Activated CD8-positive, alpha-beta T cell treated with anti-CD3 and anti-CD28 coated beads, Interleukin-2, amount 10 ng/mL, durations not matched to agents 7 days and 5 days (primary cell): ENCODE measurements around the gene RAD52. TPM values are rescaled to one million over a fixed set of nuclear protein-coding genes. Genes with fewer than 3 reads are reported as not detected.

Experiments
- ATAC-seq: fragments of 150-1000 bp; cut with Tn5 transposase; one replicate; pipeline ENCODE4 v1.10.0; 2021; ENCODE audit warnings: moderate library complexity
- CTCF ChIA-PET: fragments of 350-600 bp; sonication (Branson Sonifier 250); formaldehyde crosslinking; loops from one replicate; lab custom pipeline; 2021; ENCODE audit warnings: antibody characterized with exemption; lab: Charles Lee
- POLR2A ChIA-PET: fragments of 350-600 bp; sonication (Branson Sonifier 250); formaldehyde crosslinking; loops from one replicate; lab custom pipeline; 2021; ENCODE audit warnings: antibody characterized with exemption; lab: Charles Lee
- DNase-seq: peaks from one replicate; pipeline ENCODE4 v3.0.0-alpha.2; 2020
- H3K27ac Mint-ChIP-seq: one replicate; pipeline ENCODE4 v1.8.0; 2021; ENCODE audit warnings: mild to moderate bottlenecking, mixed read lengths
- H3K27me3 Mint-ChIP-seq: one replicate; pipeline ENCODE4 v1.8.0; 2021; ENCODE audit warnings: low read depth, mixed read lengths
- H3K36me3 Mint-ChIP-seq: one replicate; pipeline ENCODE4 v1.8.0; 2021; ENCODE audit warnings: low read depth, mixed read lengths
- H3K4me1 Mint-ChIP-seq: one replicate; pipeline ENCODE4 v1.8.0; 2021; ENCODE audit warnings: low read depth, mixed read lengths
- H3K4me3 Mint-ChIP-seq: one replicate; pipeline ENCODE4 v1.8.0; 2021; ENCODE audit warnings: mild to moderate bottlenecking, mixed read lengths
- H3K9me3 Mint-ChIP-seq: one replicate; pipeline ENCODE4 v1.8.0; 2022; ENCODE audit warnings: mixed read lengths; ENCODE audit not compliant: insufficient read depth
- total RNA-seq, 2 experiments: library from RNA; stranded (reverse); gene quantifications; one replicate each; pipeline ENCODE4 v1.2.3, GENCODE V29; 2021

RAD52 gene
- total RNA-seq: 10 to 100 TPM; 19.3 to 20.9 TPM

GRCh38 chr12:949453-950191 is at the start of gene RAD52:
Gene RAD52, minus strand, starts transcription at chr12:949694. Its CDS starts 16,636 bp downstream, at chr12:933058.
- H3K27ac Mint-ChIP-seq: peak within 1 kb of the TSS; percentile 81
- peaks cover 4% of the 10 kb centered on the region for H3K27me3 Mint-ChIP-seq
- peak within 1 kb of the TSS; percentile 91 for H3K4me3 Mint-ChIP-seq
- peak; percentile 98 for DNase-seq
- H3K36me3 Mint-ChIP-seq: peaks cover 22% of the 10 kb centered on the region
- ATAC-seq: peak; percentile 89
- H3K9me3 Mint-ChIP-seq: no peaks in the 10 kb centered on the region
- ChIA-PET CTCF (interaction anchor here (0.6 to 2.2 kb wide), 41 partner anchors 10 to 653 kb away, joined by 3 to 17 read pairs (median 4); partner anchors contain the start of genes CCDC77, ERC1 and WNK1), POLR2A (interaction anchor here (1.1 to 1.2 kb wide), 3 partner anchors 35 to 172 kb away, joined by 4 to 5 read pairs (median 4); partner anchors contain the start of gene ERC1)
- peaks cover 39% of the 10 kb centered on the region for H3K4me1 Mint-ChIP-seq

GRCh38 chr12:998020-998874 is 48.8 kb upstream of the RAD52 start:
- Mint-ChIP-seq H3K27me3 (peaks cover 2% of the 10 kb centered on the region), H3K9me3 (no peaks in the 10 kb centered on the region), H3K4me3 (no peak overlapping the region), H3K4me1 (peaks cover 3% of the 10 kb centered on the region), H3K36me3 (peaks cover 7% of the 10 kb centered on the region), H3K27ac (no peak overlapping the region)
- ChIA-PET CTCF (interaction anchor here (0.9 kb wide), 1 partner anchor 95 kb away, joined by 3 read pairs; no protein-coding TSS in a partner anchor), POLR2A (no interaction called here)
- no peak for ATAC-seq
- no peak for DNase-seq

DNA sequence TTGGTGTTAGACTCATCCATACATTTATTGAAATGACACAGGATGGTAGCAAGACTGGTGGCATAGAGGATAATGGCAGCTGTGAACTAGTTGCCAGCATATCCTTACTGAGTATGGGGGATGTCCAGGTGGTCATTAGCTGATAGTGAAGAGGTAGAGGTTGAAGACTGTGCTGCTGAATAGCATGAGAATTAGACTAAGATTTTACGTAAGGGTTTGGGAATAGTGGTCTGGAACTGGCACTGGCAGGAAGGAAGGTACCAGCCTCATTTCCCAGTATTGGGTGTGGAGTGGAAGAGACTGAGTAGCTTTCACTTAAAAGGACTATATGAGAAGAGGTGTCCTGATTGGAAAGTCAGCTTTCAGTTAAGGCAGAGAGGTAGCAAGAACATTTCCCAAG is 48.0 kb upstream of the RAD52 start:
- ChIA-PET CTCF (interaction anchor here (0.9 to 1.0 kb wide), 2 partner anchors 32 to 95 kb away, joined by 3 read pairs; no protein-coding TSS in a partner anchor), POLR2A (no interaction called here)
- no peak for DNase-seq
- Mint-ChIP-seq H3K36me3 (peaks cover 5% of the 10 kb centered on the region), H3K9me3 (no peaks in the 10 kb centered on the region), H3K27ac (no peak overlapping the region), H3K4me1 (peaks cover 7% of the 10 kb centered on the region), H3K4me3 (no peak overlapping the region), H3K27me3 (peaks cover 2% of the 10 kb centered on the region)
- no peak for ATAC-seq

DNA sequence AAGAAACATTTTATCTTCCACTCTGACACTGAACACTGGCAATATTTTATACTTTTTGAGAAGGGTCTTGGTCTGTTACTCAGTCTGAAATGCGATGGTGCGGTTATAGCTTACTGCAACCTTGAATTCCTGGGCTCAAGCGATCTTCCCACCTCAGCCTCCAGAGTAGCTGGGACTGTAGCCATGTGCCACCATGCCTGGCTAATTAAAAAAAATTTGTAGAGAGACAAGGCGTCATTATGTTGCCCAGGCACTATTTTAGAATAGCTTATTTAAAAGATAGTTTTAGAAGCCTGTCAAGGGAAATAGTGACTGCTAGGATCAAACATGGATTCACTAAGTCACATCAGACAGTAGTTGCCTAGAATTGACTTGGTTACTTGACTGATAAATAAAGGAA is 47.4 kb upstream of the RAD52 start:
- CTCF ChIA-PET: interaction anchor here (1.0 kb wide), 1 partner anchor 33 kb away, joined by 3 read pairs; no protein-coding TSS in a partner anchor
- H3K4me1 Mint-ChIP-seq: peaks cover 13% of the 10 kb centered on the region
- DNase-seq (no peak), ATAC-seq (no peak)
- POLR2A ChIA-PET: interaction anchor here (0.6 kb wide), 1 partner anchor 77 kb away, joined by 3 read pairs; no protein-coding TSS in a partner anchor
- no peaks in the 10 kb centered on the region for H3K9me3 Mint-ChIP-seq
- no peak overlapping the region for H3K27ac Mint-ChIP-seq
- peaks cover 5% of the 10 kb centered on the region for H3K36me3 Mint-ChIP-seq
- peaks cover 2% of the 10 kb centered on the region for H3K27me3 Mint-ChIP-seq
- H3K4me3 Mint-ChIP-seq: no peak overlapping the region

GRCh38 chr12:992647-993046 is 43.2 kb upstream of the RAD52 start:
- POLR2A ChIA-PET: no interaction called here
- no peak for ATAC-seq
- H3K9me3 Mint-ChIP-seq: no peaks in the 10 kb centered on the region

GRCh38 chr12:991350-992333 is 42.1 kb upstream of the RAD52 start:
- Mint-ChIP-seq H3K27ac (peak overlapping the region; percentile 91), H3K9me3 (no peaks in the 10 kb centered on the region), H3K36me3 (peaks cover 2% of the 10 kb centered on the region), H3K4me3 (peak overlapping the region; percentile 89), H3K4me1 (peaks cover 35% of the 10 kb centered on the region), H3K27me3 (peaks cover 3% of the 10 kb centered on the region)
- ATAC-seq: peak; percentile 72
- CTCF ChIA-PET: interaction anchor here (0.7 to 2.9 kb wide), 9 partner anchors 10 to 592 kb away, joined by 3 to 14 read pairs (median 5); partner anchors contain the start of gene RAD52
- POLR2A ChIA-PET: interaction anchor here (0.5 to 1.2 kb wide), 3 partner anchors 42 to 602 kb away, joined by 3 to 5 read pairs (median 3); partner anchors contain the start of gene RAD52
- peak; percentile 51 for DNase-seq

More at GRCh38 chr12:992647-993046, 43.2 kb upstream of the RAD52 start:
- CTCF ChIA-PET: interaction anchor here (1.0 to 2.9 kb wide), 6 partner anchors 43 to 591 kb away, joined by 3 to 14 read pairs (median 5); partner anchors contain the start of gene RAD52
- no peak overlapping the region for H3K27ac Mint-ChIP-seq
- peaks cover 2% of the 10 kb centered on the region for H3K36me3 Mint-ChIP-seq
- H3K4me3 Mint-ChIP-seq: peak overlapping the region; percentile 89
- DNase-seq: no peak
- H3K4me1 Mint-ChIP-seq: peaks cover 39% of the 10 kb centered on the region
- H3K27me3 Mint-ChIP-seq: peaks cover 5% of the 10 kb centered on the region

DNA sequence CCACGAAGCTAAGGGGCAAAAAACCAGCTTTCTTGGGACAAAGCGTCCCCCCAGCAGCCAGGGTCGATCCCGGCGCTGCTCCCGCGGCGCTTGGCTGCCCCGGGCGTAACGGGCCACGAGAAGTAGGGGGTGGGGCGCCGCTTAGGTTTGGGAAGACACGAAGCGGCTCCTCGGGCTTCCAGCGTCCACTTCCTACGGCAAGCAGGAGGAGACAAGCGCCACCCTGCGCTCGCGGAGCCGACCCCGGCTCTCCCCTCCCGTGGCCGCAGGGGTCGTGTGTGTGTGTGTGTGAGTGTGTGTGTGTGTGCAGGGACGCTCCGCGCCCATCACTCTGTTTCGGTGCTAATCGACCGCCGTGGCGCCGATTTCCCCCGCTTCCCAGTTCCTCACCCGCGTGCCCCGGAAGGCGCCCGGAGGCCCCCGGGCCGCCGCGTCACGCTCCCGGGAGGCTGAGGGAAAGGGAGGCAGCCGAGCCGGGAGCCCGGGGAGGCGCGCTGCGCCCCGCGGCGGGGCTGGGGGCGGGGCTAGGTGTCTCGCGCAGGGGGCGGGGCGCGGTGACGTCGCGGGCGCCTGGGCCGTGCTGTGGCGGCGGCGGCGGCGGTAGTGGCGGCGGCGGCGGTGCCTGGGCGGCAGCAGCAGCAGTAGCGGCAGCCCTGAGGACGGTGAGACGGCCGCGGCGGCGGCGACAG is 41.3 kb upstream of the RAD52 start, which contains the start of gene ERC1:
Gene ERC1 (plus strand): TSS at position 563 of the 689 bp plus-strand sequence. CDS start 36,681 bp downstream, outside the sequence.
- peak; percentile 82 for ATAC-seq
- H3K27ac Mint-ChIP-seq: peak within 1 kb of the TSS; percentile 91
- DNase-seq: peak; percentile 79
- peaks cover 3% of the 10 kb centered on the region for H3K27me3 Mint-ChIP-seq
- CTCF ChIA-PET: interaction anchor here (0.8 to 2.9 kb wide), 7 partner anchors 21 to 592 kb away, joined by 3 to 14 read pairs (median 4); partner anchors contain the start of gene RAD52
- POLR2A ChIA-PET: interaction anchor here (0.7 to 1.2 kb wide), 2 partner anchors 41 to 603 kb away, joined by 3 to 5 read pairs; partner anchors contain the start of gene RAD52
- H3K4me1 Mint-ChIP-seq: peaks cover 35% of the 10 kb centered on the region
- H3K4me3 Mint-ChIP-seq: peak within 1 kb of the TSS; percentile 89
- H3K9me3 Mint-ChIP-seq: no peaks in the 10 kb centered on the region
- H3K36me3 Mint-ChIP-seq: peaks cover 2% of the 10 kb centered on the region

GRCh38 chr12:989751-990660 is 40.5 kb upstream of the RAD52 start:
- H3K4me1 Mint-ChIP-seq: peaks cover 35% of the 10 kb centered on the region
- H3K36me3 Mint-ChIP-seq: peaks cover 2% of the 10 kb centered on the region
- DNase-seq: peak; percentile 67
- peaks cover 3% of the 10 kb centered on the region for H3K27me3 Mint-ChIP-seq
- H3K9me3 Mint-ChIP-seq: no peaks in the 10 kb centered on the region
- peak overlapping the region; percentile 84 for H3K27ac Mint-ChIP-seq
- POLR2A ChIA-PET: interaction anchor here (0.5 kb wide), 1 partner anchor 602 kb away, joined by 3 read pairs; no protein-coding TSS in a partner anchor
- ATAC-seq: peak; percentile 44
- CTCF ChIA-PET: interaction anchor here (0.8 to 2.9 kb wide), 7 partner anchors 20 to 593 kb away, joined by 3 to 14 read pairs (median 4); partner anchors contain the start of gene RAD52
- H3K4me3 Mint-ChIP-seq: peak overlapping the region; percentile 75

- CTCF ChIA-PET: no interaction called here
Observed at GRCh38 chr12:989051-989450, 39.6 kb upstream of the RAD52 start.

More at GRCh38 chr12:989051-989450, 39.6 kb upstream of the RAD52 start:
- POLR2A ChIA-PET: no interaction called here
- Mint-ChIP-seq H3K27me3 (peaks cover 3% of the 10 kb centered on the region), H3K4me1 (peaks cover 35% of the 10 kb centered on the region), H3K27ac (peak overlapping the region; percentile 18), H3K9me3 (no peaks in the 10 kb centered on the region), H3K36me3 (peaks cover 2% of the 10 kb centered on the region), H3K4me3 (peak overlapping the region; percentile 10)
- ATAC-seq (no peak), DNase-seq (no peak)
